NCI-H526 treated with DMSO at 0.1 percent for 48 hours (cell line): ENCODE measurements around the gene NTMT1.
"Not testable (repeated sequence)": the region's sequence is repeated elsewhere in the genome, so short reads cannot be mapped to it uniquely, and the experiment has no call there.

Experiments used
- DNase-seq: peaks from one replicate; lab custom pipeline; 2025; lab: John Stamatoyannopoulos, UW

The NTMT1 gene

DNA sequence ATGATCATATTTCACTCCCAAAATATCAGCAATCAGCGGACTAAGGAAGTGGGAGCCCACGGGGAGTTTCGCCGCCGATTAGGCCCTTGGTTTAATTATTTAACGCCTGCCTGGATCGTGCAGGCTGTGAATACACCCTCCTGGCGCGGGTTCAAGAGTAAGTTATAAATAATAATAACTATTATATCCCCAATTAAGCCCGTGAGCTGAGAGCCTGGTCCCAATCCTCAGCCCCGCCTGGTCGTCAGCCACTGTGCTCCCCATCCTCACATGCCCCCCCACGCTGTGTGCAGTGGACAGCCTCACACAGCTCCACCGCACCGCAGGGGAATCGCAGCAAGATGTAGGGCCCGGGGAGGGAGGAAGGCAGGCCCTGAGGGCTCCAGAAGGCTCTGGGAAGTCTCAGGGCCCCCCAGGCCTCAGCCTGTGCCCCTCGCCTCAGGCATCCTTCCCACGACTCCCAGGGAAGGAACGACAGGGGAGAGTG, 28.6 kb downstream of the NTMT1 start:
- DNase-seq = no peak

DNA sequence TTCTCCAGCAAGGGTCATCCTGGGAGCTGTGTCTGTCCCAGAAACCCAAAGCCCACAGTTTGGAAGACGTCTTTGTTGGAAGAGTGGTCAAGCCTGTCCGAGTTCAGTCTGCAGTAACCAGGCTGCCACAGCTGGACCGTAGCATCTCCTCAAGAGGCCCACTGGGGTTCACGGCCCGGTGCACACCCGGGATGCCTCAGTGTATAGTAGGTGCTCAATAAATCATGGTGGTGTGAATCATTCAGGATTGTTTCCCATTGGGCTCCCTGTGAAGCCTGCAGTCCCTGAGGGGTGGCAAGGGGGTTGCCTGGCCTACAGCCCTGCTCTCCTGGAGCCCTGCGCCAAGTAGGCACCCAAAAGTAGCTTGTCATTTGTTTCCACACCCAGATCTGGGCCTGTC, 29.2 kb downstream of the NTMT1 start:
- DNase-seq = no peak

DNA sequence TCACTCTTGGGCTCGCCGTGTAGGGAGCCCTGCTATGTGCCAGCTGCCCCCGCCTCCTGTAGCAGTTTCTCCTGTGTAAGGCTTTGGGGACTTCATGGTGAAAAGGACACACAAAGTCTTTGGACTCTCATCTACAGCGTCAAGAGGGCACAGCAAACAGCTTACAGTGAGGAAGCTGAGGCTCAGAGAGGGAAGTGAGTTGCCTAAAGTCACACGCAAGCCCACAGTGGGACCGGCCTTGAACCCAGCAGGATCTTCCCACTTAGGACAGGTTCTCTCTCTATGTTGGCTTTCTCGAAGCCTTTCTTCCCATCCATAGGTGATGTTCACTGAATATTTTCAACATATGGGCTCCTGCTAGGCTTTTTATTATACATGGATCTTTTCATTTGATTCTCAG, 29.7 kb downstream of the NTMT1 start:
- no peak for DNase-seq

DNA sequence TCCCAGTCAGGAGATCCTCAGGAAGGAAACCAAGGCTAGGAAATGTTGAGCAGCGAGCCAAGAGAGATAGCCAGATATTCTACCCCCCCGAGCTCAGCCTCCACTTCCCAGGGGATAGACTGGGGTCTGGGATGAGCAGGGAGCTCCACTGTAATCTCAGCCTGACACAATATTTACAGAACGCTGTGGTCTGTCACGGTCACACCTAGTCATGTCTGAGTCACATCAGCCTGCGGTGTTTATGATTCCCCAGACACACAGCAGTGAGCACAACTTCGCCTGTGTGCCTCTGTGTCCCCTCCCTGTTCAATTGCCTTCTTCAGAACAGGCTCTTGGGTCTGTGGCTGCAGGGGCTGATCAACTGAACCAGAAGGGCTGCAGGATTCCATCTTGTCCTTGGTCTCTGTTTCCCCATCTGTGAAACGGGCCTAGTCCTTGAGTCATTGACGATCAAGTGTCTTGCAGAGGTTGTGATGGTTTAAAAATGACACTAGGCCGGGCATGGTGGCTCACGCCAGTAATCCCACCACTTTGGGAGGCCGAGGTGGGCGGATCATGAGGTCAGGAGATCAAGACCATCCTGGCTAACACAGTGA, 30.9 kb downstream of the NTMT1 start:
- no peak for DNase-seq

DNA sequence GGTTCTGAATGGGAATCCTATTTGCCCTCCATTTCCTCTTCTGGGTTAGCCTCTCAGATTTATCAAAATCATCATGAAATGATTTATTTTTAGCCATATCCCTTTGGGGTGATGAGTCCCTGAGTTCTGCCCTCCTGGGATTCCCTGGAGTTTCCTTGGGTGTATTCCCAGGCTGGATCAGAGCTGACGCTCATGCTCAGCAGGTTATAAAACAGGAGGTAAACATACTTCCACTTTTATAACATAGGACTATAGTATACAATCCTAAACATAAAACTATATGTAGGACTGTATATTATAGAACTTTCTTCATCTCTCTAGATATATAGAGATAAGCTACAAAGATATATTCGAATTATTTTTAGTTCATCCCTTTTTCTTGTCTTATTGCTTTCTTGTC, 35.1 kb downstream of the NTMT1 start:
- DNase-seq = no peak

DNA sequence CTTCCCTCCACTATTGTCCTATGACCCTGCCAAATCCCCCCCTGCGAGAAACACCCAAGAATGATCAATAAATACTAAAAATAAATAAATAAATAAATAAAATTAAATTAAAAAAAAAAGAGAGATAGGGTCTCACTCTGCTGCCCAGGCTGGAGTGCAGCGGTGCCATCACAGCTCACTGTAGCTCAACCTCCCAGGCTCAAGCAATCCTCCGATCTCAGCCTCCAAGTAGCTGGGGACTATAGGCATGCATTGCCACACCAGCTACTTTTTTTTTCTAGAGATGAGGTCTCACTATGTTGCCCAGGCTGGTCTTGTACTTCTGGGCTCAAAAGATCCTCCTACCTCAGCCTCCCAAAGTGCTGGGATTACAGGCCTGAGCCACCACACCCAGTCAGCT, 36.3 kb downstream of the NTMT1 start:
- DNase-seq = not testable (repeated sequence)

DNA sequence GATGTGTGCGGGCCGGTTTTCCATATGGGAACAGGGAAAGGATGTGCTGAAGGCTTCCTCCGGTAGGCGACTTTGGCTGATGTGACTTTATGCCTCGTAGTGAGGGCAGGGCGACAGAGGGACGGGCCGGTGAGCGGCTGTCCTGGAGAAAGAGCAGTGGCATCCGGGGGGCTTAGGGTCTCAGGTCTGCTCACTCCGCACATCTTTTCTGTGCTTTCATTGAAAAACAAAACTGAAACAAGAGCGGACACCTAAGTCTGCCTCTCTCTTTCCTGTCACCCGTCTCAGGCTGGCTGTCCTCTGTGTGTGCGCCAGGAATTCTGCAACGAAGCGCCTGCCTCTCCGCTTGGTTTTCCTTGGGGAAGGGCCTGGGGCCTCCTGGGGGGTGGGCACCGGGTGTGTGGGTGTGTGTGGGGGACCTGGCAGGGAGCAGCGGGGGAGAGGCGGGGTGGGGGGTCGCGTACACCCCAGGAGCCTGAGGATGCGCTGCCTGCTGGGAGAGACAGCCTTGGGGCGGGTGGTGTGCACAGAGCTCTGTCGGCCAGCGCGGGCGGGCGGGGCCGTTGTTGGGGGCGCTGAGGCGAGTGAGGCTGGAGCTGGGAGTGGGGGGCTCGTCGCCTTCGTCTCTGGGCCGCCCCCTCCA, 38.9 kb downstream of the NTMT1 start:
- DNase-seq = no peak

DNA sequence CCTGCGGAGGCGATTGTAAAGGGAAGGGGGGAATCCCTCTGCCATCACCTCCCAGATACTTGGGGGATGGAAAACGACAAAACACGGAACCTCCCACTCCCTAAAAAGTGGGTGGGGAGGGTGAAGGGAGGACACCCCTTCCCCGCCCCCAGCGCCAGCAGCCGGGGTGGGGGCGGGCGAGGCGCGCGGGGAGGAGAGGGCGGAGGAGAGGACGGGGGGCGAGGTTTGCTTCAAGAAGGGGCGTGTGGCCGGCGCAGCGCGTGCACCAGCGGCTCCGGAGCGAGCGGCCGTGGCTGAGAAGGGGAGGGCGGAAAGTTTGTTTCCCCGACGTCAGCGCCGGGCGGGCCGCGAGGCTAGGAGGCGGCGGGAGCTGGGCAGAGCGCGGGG, 39.4 kb downstream of the NTMT1 start, which contains the start of gene PRRX2:
TSS of gene PRRX2 (plus strand) at position 259 of the 387 bp plus-strand sequence. CDS start 221 bp downstream, outside the sequence.
- no peak for DNase-seq

DNA sequence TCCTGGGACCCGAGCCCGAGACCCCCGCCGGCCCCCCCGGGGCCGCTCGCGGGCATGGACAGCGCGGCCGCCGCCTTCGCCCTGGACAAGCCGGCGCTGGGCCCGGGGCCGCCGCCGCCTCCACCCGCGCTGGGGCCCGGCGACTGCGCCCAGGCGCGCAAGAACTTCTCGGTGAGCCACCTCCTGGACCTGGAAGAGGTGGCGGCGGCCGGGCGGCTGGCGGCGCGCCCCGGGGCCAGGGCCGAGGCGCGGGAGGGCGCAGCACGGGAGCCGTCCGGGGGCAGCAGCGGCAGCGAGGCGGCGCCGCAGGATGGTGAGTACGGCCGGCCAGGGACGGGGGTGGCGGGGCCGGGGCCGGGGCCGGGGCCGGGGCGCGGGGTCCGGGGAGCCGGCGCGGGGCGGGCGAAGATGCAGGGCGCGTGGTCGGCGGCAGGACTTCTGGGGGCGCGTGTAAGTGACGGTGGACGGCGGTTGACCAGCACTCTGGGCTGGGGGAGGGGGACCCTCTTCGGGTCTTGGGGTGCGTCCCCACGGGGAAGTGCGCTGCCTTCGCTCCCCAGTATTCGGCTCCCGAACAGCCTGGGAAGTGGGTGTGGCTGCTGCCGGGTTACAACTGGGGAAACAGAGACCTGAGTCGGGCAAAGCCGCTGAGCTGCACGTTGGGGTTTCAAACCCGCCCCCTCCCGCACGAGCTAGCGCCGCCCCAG, 40.0 kb downstream of the NTMT1 start:
- DNase-seq = no peak

DNA sequence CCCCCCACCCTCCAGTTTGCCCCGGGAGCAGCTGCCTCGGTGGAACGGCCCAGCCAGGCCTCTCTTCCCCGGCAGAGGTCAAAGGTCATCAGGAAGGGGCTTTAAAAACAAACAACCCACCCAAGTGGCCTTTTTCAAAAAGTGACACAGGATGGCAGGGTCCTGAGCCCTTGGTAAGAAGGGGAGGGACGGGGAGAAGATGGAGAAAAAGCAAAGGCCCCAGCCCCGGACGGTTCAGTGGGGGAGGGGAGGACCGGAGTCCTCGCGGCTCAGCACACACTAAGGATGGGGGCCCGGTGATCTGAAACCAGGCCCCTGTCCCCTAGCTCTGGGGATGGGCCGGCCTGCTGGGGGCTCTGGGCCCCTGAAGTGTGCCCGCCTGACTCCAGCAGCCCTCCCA, 40.6 kb downstream of the NTMT1 start:
- DNase-seq = no peak

DNA sequence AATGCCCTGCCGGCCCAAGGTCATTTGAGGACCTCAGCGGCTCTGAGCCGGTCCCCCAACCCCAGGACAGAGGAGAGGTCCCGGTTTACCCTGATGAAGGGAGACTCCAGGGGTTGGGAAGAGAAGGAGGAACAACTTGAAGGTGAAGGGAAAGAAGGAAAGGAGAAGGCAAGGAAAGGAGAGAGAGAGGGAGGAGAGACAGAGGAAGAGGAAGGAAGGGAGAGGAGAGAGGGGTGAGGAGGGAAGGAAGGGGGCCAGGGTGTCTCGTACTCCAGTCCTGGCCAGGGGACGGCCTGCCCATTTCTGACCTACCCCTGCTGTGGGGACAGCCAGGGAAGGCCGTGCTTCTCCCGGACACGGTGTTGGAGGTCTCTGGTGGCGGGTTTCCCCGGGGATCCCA, 41.4 kb downstream of the NTMT1 start:
- DNase-seq = no peak

DNA sequence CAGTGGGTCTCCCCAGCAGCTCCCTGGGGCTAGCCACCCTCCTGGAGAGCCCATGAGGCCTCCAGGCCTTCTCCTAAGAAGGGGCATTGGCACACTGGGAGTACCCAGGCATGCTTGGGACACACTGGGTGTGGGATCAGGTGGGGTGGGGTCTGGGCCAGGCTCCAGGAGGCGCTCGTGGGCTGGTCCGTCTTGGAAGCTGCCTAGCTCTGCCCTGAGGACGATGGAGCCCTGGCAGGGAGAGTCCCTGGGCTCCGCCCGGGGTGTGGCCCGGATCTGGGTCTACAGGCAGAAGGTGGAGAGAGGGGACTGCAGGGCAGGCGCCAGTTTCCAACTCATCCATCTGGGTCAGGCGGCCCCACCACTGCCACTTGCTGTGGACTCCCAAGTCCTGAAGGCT, 41.9 kb downstream of the NTMT1 start:
- no peak for DNase-seq

DNA sequence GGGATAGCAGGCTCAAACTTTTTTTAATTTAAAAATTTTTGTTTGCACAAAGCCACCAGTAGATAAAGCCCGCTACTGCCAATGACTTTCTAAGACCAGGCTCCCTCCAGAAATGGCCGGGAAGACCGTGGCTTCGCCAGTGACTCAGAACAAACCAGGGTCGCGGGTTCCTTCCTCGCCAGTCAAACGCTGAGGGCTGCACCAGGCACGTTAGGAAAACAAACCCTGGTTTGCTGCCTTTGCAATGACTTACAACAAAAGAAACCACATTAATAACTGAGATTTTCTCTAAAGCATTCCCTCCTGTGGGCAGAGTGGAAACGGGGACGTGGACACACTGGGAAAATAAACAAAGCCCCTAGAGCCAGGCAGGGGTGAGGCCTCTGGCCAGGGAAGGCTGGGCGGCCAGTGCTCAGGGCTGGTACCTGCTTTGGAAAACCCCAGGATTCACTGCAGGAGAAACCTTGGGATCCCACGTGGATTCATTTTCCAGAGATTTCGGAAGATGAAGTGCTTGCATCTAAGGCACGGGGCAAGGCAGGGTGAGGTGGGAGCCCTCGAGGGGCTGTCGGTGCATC, 43.3 kb downstream of the NTMT1 start:
- DNase-seq = no peak

DNA sequence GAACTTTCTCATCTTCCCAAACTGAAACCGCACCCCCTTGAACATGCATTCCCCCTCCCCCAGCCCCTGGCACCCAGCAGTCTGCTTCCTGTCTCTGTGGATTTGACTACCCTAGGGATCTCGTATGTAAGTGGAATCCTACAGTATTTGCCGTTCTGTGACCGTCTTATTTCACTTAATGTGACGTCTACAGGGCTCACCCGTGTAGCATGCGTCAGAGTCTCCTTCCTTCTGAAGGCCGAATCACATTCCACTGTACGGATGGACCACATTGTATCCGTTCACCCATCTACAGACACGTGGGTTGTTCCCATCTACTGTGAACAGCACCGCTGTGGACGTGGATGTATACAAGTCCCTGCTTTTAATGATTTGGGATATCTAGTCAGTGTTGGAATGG, 44.0 kb downstream of the NTMT1 start:
- DNase-seq = no peak

DNA sequence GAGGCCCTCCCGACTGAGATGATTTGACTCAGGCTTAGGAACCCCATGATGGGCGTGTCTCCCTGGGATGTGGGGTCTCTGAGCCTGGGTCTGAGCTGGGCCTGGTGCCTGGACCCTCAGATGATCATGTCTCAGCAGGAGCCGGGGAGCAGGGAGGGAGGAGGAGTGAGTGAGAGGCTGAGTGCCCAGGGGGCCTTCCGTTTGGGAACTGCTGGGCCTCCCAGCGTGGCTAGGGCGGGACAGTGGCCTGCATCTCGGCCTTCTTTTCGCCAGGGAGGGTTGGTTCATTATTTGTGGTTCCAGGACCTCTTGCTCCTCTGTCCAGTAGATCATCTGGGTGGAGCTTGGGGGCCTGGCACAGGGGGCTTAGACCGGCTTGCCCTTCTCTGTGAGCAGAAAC, 45.1 kb downstream of the NTMT1 start:
- no peak for DNase-seq

DNA sequence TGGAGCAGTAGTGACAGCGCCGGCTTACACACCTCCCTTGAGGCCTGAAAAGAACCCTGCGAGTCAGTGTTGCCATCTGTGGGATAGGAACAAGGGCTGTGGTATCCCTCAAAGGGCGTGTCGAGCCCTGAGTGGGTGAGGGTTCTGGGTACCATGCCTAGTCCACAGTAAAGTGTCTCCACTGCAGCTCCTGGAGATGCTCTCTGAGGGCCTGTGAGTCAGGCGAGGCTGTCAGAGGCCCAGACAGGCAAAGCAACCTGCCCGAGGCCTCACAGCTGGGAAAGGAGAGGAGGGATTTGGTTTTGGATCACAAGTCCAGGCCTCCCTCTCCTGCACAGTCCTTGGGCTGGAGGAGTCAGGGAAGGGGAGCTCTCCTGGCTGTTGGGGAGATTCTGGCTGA, 45.6 kb downstream of the NTMT1 start:
- no peak for DNase-seq

DNA sequence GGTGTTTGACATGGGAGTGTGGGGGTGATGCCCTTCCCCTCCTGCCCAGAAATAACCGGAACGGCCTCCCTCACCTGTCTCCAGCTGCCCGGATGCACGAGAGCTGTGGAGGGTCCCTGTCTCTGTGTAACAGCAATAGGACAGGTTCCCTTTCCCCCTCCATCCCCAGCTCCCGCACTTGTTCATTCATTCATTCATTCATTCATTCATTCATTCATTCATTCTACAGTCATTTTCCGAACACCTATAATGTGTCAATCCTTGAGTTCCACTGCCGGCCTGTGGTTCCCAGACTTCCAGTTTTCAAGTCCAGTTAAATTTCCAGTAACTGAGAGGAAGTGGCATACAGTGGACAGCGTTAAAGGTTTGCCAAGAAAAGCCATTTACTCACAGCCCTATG, 46.7 kb downstream of the NTMT1 start:
- no peak for DNase-seq

DNA sequence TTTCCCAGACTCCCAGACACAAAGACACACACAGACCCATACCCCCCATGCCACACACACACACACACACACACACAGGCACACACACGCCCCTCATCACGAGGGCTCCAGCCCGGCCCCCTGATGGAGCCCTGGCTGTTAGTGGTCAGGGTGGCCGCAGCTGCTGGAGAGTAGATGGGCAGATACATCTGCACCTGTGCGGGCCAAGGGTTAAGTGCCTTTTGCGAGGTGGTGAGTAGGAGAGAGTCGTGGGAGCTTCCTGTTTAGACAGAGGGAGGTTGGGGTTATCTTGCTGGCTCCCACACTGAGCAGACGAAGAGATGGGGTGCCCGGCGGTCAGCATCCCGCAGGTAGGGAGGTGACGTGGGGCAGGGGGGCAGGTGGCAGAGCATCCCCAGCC, 47.6 kb downstream of the NTMT1 start:
- no peak for DNase-seq

DNA sequence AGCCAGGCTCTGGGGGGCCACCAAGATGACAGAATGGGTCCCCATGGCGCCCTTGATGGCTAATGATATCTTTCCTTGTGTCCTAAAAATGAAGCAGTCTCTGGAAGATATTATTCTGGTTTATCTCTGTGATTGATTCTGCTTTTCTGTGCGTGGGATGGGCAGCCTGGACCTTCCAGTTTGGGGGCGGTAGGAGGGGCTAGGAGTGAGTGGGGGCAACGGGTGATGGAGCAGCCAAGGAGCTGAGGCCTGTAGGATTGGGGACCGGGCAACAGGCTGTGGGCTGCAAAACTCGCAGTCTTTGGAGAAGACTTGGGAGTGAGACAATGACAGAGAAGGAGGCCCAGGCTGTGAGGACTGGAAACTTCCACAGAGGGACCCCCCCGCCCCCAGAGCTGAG, 48.3 kb downstream of the NTMT1 start:
- no peak for DNase-seq

DNA sequence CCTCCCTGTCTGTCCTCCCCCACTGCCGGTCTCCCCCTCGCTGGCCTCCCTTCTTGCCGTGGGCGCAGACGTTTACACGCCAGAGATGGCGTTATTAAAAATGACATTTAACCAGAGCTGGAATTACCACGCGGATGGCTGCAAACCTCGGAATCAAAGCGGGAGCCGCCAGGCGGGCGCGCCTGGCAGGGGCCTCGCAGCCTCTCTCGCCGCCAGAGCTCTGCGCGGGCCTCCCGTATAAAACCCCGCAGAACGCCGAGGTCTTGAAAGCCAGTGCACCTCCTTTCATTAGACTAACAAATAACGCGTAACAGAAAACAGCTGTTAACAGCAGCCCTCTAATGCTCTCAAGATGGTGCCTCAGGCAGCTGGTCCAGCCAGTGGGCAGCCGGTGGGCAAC, 49.7 kb downstream of the NTMT1 start:
- DNase-seq = peak; percentile 30

DNA sequence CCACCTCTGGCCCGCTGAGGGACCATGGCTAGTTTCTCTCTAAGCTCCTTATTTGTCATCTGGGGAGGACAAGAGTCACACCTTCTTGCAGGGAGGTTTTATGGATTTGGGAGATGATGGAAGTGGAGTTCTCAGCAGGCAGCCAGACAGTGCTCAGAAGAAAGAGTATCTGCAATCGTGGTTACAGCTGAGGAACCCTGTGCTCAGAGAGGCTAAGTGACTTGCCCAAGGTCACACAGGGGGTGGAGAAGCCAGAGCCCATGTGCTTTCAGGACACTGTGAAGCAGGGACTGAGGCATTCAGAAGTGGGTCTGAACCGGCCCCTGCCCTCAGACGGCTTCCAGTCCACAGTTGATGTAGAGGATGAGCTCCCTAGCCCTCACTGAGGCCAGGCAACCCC, 50.3 kb downstream of the NTMT1 start:
- DNase-seq = no peak

DNA sequence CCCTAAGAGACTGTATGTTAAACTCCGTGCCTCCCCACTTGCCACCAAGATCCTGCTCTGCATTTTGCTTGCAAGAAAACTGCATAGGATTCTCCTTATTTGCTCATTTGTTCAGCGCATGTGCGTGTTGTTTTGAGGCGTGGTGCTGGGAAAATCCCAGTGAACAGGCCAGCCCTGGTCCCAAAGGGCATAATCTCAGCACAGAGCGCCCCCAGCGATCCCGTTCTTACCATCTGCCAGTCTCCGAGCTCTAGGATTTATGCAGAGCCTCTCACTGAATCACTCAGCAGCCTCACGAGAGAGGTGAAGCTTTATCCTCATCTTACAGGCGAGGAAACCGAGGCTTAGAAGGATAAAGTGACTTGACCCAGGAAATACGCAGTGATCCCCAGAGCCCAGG, 51.0 kb downstream of the NTMT1 start:
- no peak for DNase-seq

DNA sequence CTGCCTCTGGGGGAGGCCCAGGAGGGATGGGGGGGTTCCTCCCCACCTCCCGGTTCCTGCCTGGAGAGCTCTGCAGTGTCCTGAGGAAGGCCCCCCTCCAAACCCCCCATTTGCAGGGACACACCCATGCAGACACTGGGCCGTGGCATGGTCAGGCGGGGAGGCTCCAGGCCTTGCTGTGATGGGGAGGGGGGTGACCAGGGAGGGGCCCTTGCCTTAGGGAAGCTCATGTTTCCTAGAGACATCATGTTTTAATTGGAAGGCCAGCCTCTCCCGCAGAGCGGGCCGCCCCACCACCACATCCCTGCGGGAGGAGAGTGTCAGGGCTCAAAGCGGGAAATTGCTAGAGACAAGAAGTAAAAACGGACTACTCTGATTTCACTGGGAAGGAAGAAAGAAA, 51.5 kb downstream of the NTMT1 start:
- no peak for DNase-seq
